Measurements from ENCODE around the gene FAM228B. TPM values are rescaled to one million over a fixed set of nuclear protein-coding genes. Genes with fewer than 3 reads are reported as not detected.

The FAM228B gene
- total and polyA plus RNA-seq, 2 donors (not counting 1 experiment from before 2014, with no cell fraction given), result 11.9 to 13.1 TPM

DNA sequence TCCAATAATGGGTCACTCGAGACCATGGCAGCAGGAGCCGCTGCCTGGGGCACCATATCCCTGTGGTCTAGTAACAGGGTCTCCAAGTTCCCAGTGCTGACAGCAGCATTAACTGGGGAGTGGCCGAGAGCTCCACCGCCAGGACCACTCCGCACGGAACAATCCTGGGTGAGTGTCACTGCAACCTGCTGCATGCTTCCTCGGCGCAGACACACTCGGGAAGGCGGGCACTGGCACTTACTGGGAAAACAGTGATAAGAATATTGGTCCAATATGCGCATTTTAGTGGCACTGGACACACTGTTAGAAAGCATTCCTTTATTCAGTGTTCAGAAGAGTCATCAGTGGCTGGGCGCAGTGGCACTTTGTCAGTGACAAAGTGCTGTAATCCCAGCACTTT, 81.2 kb downstream of the FAM228B start:
- Histone ChIP-seq H2AFZ (ENCODE audit: low read length) (no peak overlapping the region), H3K27ac (ENCODE audit: insufficient read depth, low read length) (no peak overlapping the region), H3K9me3 (ENCODE audit: control insufficient read depth, insufficient read depth, low read depth, low read length) (no peaks in the 10 kb centered on the region), H3K4me1 (ENCODE audit: control insufficient read depth, extremely low read depth, insufficient read depth, low read length) (no peaks in the 10 kb centered on the region), H3K79me2 (ENCODE audit: control insufficient read depth, insufficient read depth, low read length) (no peaks in the 10 kb centered on the region), H3K9ac (ENCODE audit: insufficient read depth, low read length) (no peak overlapping the region), H4K20me1 (ENCODE audit: control insufficient read depth, extremely low read depth, insufficient read depth, low read length) (no peaks in the 10 kb centered on the region), H3K36me3 (ENCODE audit: control insufficient read depth, insufficient read depth, low read length) (peaks cover 6% of the 10 kb centered on the region), H3K4me3 (replicated peaks in 1 of 4; ENCODE audit: control extremely low read depth in 1 of 4, insufficient read depth in 1 of 4, low read depth in 3 of 4, low read length in 4 of 4) (no peak overlapping the region), H3K27me3 (ENCODE audit: control insufficient read depth, insufficient read depth, low read length) (no peaks in the 10 kb centered on the region), H3K4me2 (ENCODE audit: extremely low read depth, insufficient read depth, low read length) (no peak overlapping the region)
- DNase-seq (ENCODE audit: low read depth in 2 of 2), result no peak
- TF ChIP-seq, protein P1, sequence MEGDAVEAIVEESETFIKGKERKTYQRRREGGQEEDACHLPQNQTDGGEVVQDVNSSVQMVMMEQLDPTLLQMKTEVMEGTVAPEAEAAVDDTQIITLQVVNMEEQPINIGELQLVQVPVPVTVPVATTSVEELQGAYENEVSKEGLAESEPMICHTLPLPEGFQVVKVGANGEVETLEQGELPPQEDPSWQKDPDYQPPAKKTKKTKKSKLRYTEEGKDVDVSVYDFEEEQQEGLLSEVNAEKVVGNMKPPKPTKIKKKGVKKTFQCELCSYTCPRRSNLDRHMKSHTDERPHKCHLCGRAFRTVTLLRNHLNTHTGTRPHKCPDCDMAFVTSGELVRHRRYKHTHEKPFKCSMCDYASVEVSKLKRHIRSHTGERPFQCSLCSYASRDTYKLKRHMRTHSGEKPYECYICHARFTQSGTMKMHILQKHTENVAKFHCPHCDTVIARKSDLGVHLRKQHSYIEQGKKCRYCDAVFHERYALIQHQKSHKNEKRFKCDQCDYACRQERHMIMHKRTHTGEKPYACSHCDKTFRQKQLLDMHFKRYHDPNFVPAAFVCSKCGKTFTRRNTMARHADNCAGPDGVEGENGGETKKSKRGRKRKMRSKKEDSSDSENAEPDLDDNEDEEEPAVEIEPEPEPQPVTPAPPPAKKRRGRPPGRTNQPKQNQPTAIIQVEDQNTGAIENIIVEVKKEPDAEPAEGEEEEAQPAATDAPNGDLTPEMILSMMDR (conservative IDR thresholded peaks at IDR 0.05 in 1 of 2, IDR thresholded peaks at IDR 0.05 in 1 of 2; ENCODE audit: low read depth in 1 of 2, low read length in 2 of 2), result no peak
- no peak for TF ChIP-seq EZH2 (IDR thresholded peaks at IDR 0.05; ENCODE audit: low read length, missing control alignments)

DNA sequence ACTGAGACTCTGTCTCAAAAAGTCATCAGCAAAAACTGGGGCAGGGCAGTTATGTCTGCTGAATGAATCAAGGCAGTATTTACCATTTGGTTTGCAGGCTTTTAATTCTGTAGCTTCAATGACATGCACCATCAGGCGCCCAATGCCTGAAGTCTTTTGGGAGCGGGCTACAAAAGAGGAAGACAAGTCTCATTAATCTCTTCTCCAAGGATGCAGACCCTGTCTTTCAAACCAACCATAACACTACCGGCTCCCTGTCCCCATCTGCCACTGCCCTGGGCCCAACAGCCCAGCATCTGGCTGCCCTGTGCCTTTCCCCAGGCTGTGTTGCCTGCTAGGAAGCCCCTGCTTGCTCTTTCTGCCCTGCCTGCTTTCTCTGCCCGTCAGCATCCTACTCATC, 81.9 kb downstream of the FAM228B start:
- no peak overlapping the region for H3K4me3 ChIP-seq (replicated peaks in 1 of 4; ENCODE audit: control extremely low read depth in 1 of 4, insufficient read depth in 1 of 4, low read depth in 3 of 4, low read length in 4 of 4)
- H2AFZ ChIP-seq (ENCODE audit: low read length), result no peak overlapping the region
- H4K20me1 ChIP-seq (ENCODE audit: control insufficient read depth, extremely low read depth, insufficient read depth, low read length), result no peaks in the 10 kb centered on the region
- DNase-seq (ENCODE audit: low read depth in 2 of 2), result no peak
- H3K27me3 ChIP-seq (ENCODE audit: control insufficient read depth, insufficient read depth, low read length), result no peaks in the 10 kb centered on the region
- H3K9ac ChIP-seq (ENCODE audit: insufficient read depth, low read length), result no peak overlapping the region
- H3K27ac ChIP-seq (ENCODE audit: insufficient read depth, low read length), result no peak overlapping the region
- H3K36me3 ChIP-seq (ENCODE audit: control insufficient read depth, insufficient read depth, low read length), result peaks cover 6% of the 10 kb centered on the region
- no peak for TF ChIP-seq EZH2 (IDR thresholded peaks at IDR 0.05; ENCODE audit: low read length, missing control alignments)
- TF ChIP-seq, protein P1 (conservative IDR thresholded peaks at IDR 0.05 in 1 of 2, IDR thresholded peaks at IDR 0.05 in 1 of 2; ENCODE audit: low read depth in 1 of 2, low read length in 2 of 2), result no peak
- H3K9me3 ChIP-seq (ENCODE audit: control insufficient read depth, insufficient read depth, low read depth, low read length), result no peaks in the 10 kb centered on the region
- no peak overlapping the region for H3K4me2 ChIP-seq (ENCODE audit: extremely low read depth, insufficient read depth, low read length)
- no peaks in the 10 kb centered on the region for H3K79me2 ChIP-seq (ENCODE audit: control insufficient read depth, insufficient read depth, low read length)
- H3K4me1 ChIP-seq (ENCODE audit: control insufficient read depth, extremely low read depth, insufficient read depth, low read length), result no peaks in the 10 kb centered on the region

DNA sequence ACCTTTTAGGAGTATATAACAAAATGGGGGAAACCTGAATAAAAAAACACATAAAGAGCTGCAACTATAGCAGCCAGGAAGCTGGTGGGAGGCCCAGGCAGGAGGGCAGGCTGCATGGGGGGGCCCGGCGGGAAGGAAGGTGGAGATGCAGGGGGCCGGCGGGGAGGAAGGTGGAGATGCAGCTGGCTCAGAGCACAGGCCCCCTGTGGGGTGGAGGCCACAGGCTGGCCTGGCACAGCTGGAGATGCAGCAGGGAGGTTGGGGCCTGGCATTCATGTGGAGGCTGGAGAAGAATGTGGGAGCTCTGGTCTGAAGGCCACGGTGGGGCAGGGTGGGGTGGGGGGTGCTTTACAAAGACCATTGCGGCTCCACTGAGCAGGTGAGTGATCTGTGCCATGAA, 83.0 kb downstream of the FAM228B start:
- Histone ChIP-seq H3K9me3 (ENCODE audit: control insufficient read depth, insufficient read depth, low read depth, low read length) (no peaks in the 10 kb centered on the region), H3K9ac (ENCODE audit: insufficient read depth, low read length) (no peak overlapping the region), H3K4me1 (ENCODE audit: control insufficient read depth, extremely low read depth, insufficient read depth, low read length) (no peaks in the 10 kb centered on the region), H2AFZ (ENCODE audit: low read length) (no peak overlapping the region), H3K79me2 (ENCODE audit: control insufficient read depth, insufficient read depth, low read length) (no peaks in the 10 kb centered on the region), H3K27me3 (ENCODE audit: control insufficient read depth, insufficient read depth, low read length) (no peaks in the 10 kb centered on the region), H3K4me2 (ENCODE audit: extremely low read depth, insufficient read depth, low read length) (no peak overlapping the region), H3K36me3 (ENCODE audit: control insufficient read depth, insufficient read depth, low read length) (peaks cover 7% of the 10 kb centered on the region), H3K27ac (ENCODE audit: insufficient read depth, low read length) (no peak overlapping the region), H3K4me3 (replicated peaks in 1 of 4; ENCODE audit: control extremely low read depth in 1 of 4, insufficient read depth in 1 of 4, low read depth in 3 of 4, low read length in 4 of 4) (no peak overlapping the region), H4K20me1 (ENCODE audit: control insufficient read depth, extremely low read depth, insufficient read depth, low read length) (no peaks in the 10 kb centered on the region)
- TF ChIP-seq, protein P1 (conservative IDR thresholded peaks at IDR 0.05 in 1 of 2, IDR thresholded peaks at IDR 0.05 in 1 of 2; ENCODE audit: low read depth in 1 of 2, low read length in 2 of 2), result no peak
- TF ChIP-seq EZH2 (IDR thresholded peaks at IDR 0.05; ENCODE audit: low read length, missing control alignments), result no peak
- no peak for DNase-seq (ENCODE audit: low read depth in 2 of 2)

Measured in fibroblast of lung (primary cell).